Liver (tissue), 3 donors: ENCODE measurements around the gene WWOX.

Source experiments
- GABPA ChIP-seq, 2 donors: IDR thresholded peaks in 1 of 2; conservative IDR thresholded peaks in 1 of 2; 2 replicates each; pipeline ENCODE4 v1.6.1; 2016; ENCODE audit warnings: antibody characterized with exemption in 2 of 2, mild to moderate bottlenecking in 1 of 2, moderate library complexity in 1 of 2
- JUND ChIP-seq, 2 donors: IDR thresholded peaks; 2 replicates each; pipeline ENCODE4 v1.6.1; 2016; ENCODE audit warnings: antibody characterized with exemption in 2 of 2
- TAF1 ChIP-seq: conservative IDR thresholded peaks from 2 replicates; pipeline ENCODE4 v1.6.1; 2016; ENCODE audit warnings: antibody characterized with exemption, mild to moderate bottlenecking
- YY1 ChIP-seq: IDR thresholded peaks from 2 replicates; pipeline ENCODE4 v1.6.1; 2016; ENCODE audit warnings: antibody characterized with exemption, mild to moderate bottlenecking
- TF ChIP-seq, protein P1 (sequence below): fragments of 150-350 bp; IDR thresholded peaks from 2 replicates; pipeline ENCODE4 v1.5.1; 2017; ENCODE audit warnings: improper control_type of control experiment, low read depth, low read length; ENCODE audit not compliant: missing input control
- TF ChIP-seq, protein P2 (sequence below): IDR thresholded peaks from 2 replicates; pipeline ENCODE4 v1.6.1; 2016; ENCODE audit warnings: antibody characterized with exemption
- TF ChIP-seq, protein P3 (sequence below): IDR thresholded peaks from 2 replicates; pipeline ENCODE4 v1.6.1; 2016; ENCODE audit warnings: antibody characterized with exemption, mild to moderate bottlenecking
- donor health status: healthy.
- donor health status: healthy.

DNA sequence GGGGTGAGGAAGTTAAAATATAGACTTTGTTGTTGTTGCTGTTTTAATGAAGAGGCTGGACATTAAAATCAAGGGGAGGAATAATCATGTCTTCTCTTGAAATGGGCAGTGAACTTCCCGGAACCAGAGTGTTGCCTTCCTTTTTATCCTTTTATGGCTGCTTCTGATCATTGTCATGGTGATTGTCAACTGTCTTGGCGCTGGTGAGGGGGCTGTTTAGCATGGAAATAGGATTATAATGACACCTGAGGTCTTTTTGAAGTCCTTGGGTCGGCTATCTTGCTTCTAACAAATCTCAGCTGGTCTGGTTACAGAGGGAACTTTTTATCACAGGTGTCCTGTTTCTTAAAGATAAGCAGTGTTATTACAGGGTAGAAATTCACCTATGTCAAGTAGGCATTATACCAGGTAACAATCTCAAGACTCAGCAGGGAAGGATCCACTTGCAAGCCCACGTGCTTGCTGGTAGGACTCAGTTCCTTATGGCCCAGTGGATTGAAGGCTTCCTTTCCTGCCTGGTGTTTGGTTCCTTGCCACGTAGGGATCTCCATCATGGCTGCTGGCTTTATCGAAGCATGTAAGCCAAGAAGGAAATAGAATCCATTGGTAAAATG is 349.3 kb downstream of the WWOX start:
- TF ChIP-seq, protein P1, sequence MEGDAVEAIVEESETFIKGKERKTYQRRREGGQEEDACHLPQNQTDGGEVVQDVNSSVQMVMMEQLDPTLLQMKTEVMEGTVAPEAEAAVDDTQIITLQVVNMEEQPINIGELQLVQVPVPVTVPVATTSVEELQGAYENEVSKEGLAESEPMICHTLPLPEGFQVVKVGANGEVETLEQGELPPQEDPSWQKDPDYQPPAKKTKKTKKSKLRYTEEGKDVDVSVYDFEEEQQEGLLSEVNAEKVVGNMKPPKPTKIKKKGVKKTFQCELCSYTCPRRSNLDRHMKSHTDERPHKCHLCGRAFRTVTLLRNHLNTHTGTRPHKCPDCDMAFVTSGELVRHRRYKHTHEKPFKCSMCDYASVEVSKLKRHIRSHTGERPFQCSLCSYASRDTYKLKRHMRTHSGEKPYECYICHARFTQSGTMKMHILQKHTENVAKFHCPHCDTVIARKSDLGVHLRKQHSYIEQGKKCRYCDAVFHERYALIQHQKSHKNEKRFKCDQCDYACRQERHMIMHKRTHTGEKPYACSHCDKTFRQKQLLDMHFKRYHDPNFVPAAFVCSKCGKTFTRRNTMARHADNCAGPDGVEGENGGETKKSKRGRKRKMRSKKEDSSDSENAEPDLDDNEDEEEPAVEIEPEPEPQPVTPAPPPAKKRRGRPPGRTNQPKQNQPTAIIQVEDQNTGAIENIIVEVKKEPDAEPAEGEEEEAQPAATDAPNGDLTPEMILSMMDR = no peak
- TF ChIP-seq YY1 = no peak
- TF ChIP-seq GABPA (IDR thresholded peaks at IDR 0.05 in 1 of 2, conservative IDR thresholded peaks at IDR 0.05 in 1 of 2) = no peak
- TF ChIP-seq, protein P2, sequence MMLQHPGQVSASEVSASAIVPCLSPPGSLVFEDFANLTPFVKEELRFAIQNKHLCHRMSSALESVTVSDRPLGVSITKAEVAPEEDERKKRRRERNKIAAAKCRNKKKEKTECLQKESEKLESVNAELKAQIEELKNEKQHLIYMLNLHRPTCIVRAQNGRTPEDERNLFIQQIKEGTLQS = no peak
- no peak for TF ChIP-seq JUND (IDR thresholded peaks at IDR 0.05)
- no peak for TF ChIP-seq TAF1
- TF ChIP-seq, protein P3, sequence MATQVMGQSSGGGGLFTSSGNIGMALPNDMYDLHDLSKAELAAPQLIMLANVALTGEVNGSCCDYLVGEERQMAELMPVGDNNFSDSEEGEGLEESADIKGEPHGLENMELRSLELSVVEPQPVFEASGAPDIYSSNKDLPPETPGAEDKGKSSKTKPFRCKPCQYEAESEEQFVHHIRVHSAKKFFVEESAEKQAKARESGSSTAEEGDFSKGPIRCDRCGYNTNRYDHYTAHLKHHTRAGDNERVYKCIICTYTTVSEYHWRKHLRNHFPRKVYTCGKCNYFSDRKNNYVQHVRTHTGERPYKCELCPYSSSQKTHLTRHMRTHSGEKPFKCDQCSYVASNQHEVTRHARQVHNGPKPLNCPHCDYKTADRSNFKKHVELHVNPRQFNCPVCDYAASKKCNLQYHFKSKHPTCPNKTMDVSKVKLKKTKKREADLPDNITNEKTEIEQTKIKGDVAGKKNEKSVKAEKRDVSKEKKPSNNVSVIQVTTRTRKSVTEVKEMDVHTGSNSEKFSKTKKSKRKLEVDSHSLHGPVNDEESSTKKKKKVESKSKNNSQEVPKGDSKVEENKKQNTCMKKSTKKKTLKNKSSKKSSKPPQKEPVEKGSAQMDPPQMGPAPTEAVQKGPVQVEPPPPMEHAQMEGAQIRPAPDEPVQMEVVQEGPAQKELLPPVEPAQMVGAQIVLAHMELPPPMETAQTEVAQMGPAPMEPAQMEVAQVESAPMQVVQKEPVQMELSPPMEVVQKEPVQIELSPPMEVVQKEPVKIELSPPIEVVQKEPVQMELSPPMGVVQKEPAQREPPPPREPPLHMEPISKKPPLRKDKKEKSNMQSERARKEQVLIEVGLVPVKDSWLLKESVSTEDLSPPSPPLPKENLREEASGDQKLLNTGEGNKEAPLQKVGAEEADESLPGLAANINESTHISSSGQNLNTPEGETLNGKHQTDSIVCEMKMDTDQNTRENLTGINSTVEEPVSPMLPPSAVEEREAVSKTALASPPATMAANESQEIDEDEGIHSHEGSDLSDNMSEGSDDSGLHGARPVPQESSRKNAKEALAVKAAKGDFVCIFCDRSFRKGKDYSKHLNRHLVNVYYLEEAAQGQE = no peak
